ENCODE measurements around the gene PICALM. TPM values are rescaled to one million over a fixed set of nuclear protein-coding genes. Genes with fewer than 3 reads are reported as not detected.
A peak's percentile ranks its signal among the peaks of the same experiment; 100 is the strongest.

PICALM gene
- total and polyA plus RNA-seq, 2 of the 4 experiments (the other 2 are of a cell fraction) = 235 to 453 TPM

DNA sequence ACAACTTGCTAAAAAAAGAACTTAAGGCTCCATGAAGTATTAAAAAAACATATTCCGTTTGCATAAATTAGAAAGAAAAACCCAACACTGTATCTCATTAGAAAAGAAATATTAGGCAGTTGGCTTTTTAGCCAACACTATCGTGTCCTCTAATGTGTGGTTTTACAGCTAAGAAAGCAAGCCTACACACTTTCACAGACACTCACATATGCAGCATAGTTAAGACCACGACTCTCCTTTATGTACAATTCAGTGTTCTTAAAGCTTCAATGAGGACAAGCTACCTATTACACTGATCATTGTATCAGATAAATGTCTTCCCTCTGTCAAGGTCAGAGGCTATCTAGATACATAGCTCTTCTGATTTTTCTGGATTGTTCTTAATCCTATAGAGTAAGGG lies 80.1 kb downstream of the PICALM start:
- Histone ChIP-seq H2BK15ac (ENCODE audit: low read depth, low read length) (no peak overlapping the region), H2BK5ac (ENCODE audit: low read depth, low read length, poor library complexity, severe bottlenecking) (peak overlapping the region; percentile 31), H2BK20ac (ENCODE audit: low read depth, low read length) (no peak overlapping the region), H3K27ac (ENCODE audit: insufficient read depth, low read length) (no peak overlapping the region), H4K20me1 (ENCODE audit: insufficient read depth, low read length) (peaks cover 5% of the 10 kb centered on the region; the same call in 1 of the 2 replicates), H3K79me1 (ENCODE audit: low read depth in 1 of 2, low read length in 2 of 2) (peaks cover 7 to 39% of the 10 kb centered on the region in 2 experiments; a peak in 3 of 4 replicates), H3K36me3 (ENCODE audit: control insufficient read depth, insufficient read depth, low read length) (peaks cover 22% of the 10 kb centered on the region), H3K56ac (ENCODE audit: extremely low read depth, insufficient read depth, low read length) (no peak overlapping the region), H2BK120ac (ENCODE audit: low read depth, low read length) (no peak overlapping the region), H3K9me1 (ENCODE audit: insufficient read depth, low read length) (no peaks in the 10 kb centered on the region), H3K4ac (ENCODE audit: low read depth, low read length) (no peak overlapping the region), H4K91ac (ENCODE audit: insufficient read depth, low read depth, low read length) (no peak overlapping the region), H3K4me1 (ENCODE audit: control insufficient read depth, insufficient read depth, low read length) (no peaks in the 10 kb centered on the region; the same call in 1 of the 2 replicates), H3K9me3 (ENCODE audit: control insufficient read depth, insufficient read depth, low read length) (no peaks in the 10 kb centered on the region), H3K9ac (ENCODE audit: low read depth, low read length) (no peak overlapping the region), H2AK9ac (replicated peaks; ENCODE audit: low read depth, low read length, poor library complexity) (no peak overlapping the region), H3K4me2 (ENCODE audit: low read depth, low read length) (no peak overlapping the region), H3K23ac (ENCODE audit: low read depth, low read length) (0 out of 2 replicates have a peak overlapping the region, but pooled peaks have one; percentile 83), H2AK5ac (ENCODE audit: low read depth, low read length) (no peak overlapping the region), H4K5ac (ENCODE audit: low read depth, low read length) (no peak overlapping the region), H4K8ac (ENCODE audit: low read depth in 2 of 2, low read length in 2 of 2) (no peak overlapping the region), H3K27me3 (ENCODE audit: control insufficient read depth, insufficient read depth, low read length) (no peaks in the 10 kb centered on the region), H3K18ac (ENCODE audit: low read depth, low read length) (no peak overlapping the region), H2AFZ (replicated peaks; ENCODE audit: low read length, poor library complexity) (no peak overlapping the region), H3K4me3 (ENCODE audit: insufficient read depth, low read depth, low read length) (no peak overlapping the region), H3K14ac (replicated peaks; ENCODE audit: low read depth, low read length) (no peak overlapping the region)
- DNase-seq = no peak
- CTCF ChIA-PET = interaction anchor here (0.8 kb wide), 1 partner anchor 29 kb away, joined by 8 read pairs; no protein-coding TSS in a partner anchor
- TF ChIP-seq BHLHE40 (IDR thresholded peaks at IDR 0.05; ENCODE audit: low read depth, low read length) (no peak), RCOR1 (IDR thresholded peaks at IDR 0.05; ENCODE audit: insufficient replicate concordance, low read length) (no peak), MAFK (IDR thresholded peaks at IDR 0.05; ENCODE audit: low read depth, low read length) (no peak), MXI1 (IDR thresholded peaks at IDR 0.05; ENCODE audit: borderline replicate concordance, low read depth, low read length) (no peak), RFX5 (IDR thresholded peaks at IDR 0.05; ENCODE audit: low read depth, low read length) (no peak), NFE2L2 (IDR thresholded peaks at IDR 0.05; ENCODE audit: low read depth, low read length) (no peak), RAD21 (IDR thresholded peaks at IDR 0.05; ENCODE audit: low read length) (no peak), MAZ (IDR thresholded peaks at IDR 0.05; ENCODE audit: borderline replicate concordance, low read depth, low read length) (no peak), CHD1 (IDR thresholded peaks at IDR 0.05; ENCODE audit: low read depth, low read length) (no peak), SMC3 (IDR thresholded peaks at IDR 0.05; ENCODE audit: low read depth, low read length) (no peak), FOS (IDR thresholded peaks at IDR 0.05; ENCODE audit: low read depth, low read length) (no peak), CEBPB (IDR thresholded peaks at IDR 0.05; ENCODE audit: low read depth, low read length) (no peak)
- TF ChIP-seq, protein P1, sequence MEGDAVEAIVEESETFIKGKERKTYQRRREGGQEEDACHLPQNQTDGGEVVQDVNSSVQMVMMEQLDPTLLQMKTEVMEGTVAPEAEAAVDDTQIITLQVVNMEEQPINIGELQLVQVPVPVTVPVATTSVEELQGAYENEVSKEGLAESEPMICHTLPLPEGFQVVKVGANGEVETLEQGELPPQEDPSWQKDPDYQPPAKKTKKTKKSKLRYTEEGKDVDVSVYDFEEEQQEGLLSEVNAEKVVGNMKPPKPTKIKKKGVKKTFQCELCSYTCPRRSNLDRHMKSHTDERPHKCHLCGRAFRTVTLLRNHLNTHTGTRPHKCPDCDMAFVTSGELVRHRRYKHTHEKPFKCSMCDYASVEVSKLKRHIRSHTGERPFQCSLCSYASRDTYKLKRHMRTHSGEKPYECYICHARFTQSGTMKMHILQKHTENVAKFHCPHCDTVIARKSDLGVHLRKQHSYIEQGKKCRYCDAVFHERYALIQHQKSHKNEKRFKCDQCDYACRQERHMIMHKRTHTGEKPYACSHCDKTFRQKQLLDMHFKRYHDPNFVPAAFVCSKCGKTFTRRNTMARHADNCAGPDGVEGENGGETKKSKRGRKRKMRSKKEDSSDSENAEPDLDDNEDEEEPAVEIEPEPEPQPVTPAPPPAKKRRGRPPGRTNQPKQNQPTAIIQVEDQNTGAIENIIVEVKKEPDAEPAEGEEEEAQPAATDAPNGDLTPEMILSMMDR (conservative IDR thresholded peaks at IDR 0.05; ENCODE audit: low read depth, low read length) = no peak
- TF ChIP-seq, protein P2, sequence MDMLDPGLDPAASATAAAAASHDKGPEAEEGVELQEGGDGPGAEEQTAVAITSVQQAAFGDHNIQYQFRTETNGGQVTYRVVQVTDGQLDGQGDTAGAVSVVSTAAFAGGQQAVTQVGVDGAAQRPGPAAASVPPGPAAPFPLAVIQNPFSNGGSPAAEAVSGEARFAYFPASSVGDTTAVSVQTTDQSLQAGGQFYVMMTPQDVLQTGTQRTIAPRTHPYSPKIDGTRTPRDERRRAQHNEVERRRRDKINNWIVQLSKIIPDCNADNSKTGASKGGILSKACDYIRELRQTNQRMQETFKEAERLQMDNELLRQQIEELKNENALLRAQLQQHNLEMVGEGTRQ (IDR thresholded peaks at IDR 0.05; ENCODE audit: low read depth, low read length) = no peak
- TF ChIP-seq, protein P3, sequence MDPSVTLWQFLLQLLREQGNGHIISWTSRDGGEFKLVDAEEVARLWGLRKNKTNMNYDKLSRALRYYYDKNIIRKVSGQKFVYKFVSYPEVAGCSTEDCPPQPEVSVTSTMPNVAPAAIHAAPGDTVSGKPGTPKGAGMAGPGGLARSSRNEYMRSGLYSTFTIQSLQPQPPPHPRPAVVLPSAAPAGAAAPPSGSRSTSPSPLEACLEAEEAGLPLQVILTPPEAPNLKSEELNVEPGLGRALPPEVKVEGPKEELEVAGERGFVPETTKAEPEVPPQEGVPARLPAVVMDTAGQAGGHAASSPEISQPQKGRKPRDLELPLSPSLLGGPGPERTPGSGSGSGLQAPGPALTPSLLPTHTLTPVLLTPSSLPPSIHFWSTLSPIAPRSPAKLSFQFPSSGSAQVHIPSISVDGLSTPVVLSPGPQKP (IDR thresholded peaks at IDR 0.05; ENCODE audit: borderline replicate concordance, low read depth, low read length) = no peak
- BruUV-seq (replicated peaks) = no TSS peak
- no peak for ATAC-seq (ENCODE audit: low read depth)
- POLR2A ChIA-PET (ENCODE audit: unreplicated experiment) = no interaction called here
- intact Hi-C loops (cut with micrococcal nuclease) (no loop called here), dilution Hi-C loops (cut with HindIII; ENCODE audit: low sequenced_read_pairs, unreplicated experiment) (no loop called here), in situ Hi-C loops (cut with MboI; ENCODE audit: low sequenced_read_pairs) (no loop called here)
- 100% methylated on average over 2 of the region's 3 CpGs; no CpG with 5 or more reads in 1 of the 2 experiments for WGBS, 2 experiments (ENCODE audit: extremely low coverage in 2 of 2, insufficient read length in 1 of 2)

All from IMR-90 (cell line).